ENCODE results near the gene GORASP1.

GORASP1 gene

DNA sequence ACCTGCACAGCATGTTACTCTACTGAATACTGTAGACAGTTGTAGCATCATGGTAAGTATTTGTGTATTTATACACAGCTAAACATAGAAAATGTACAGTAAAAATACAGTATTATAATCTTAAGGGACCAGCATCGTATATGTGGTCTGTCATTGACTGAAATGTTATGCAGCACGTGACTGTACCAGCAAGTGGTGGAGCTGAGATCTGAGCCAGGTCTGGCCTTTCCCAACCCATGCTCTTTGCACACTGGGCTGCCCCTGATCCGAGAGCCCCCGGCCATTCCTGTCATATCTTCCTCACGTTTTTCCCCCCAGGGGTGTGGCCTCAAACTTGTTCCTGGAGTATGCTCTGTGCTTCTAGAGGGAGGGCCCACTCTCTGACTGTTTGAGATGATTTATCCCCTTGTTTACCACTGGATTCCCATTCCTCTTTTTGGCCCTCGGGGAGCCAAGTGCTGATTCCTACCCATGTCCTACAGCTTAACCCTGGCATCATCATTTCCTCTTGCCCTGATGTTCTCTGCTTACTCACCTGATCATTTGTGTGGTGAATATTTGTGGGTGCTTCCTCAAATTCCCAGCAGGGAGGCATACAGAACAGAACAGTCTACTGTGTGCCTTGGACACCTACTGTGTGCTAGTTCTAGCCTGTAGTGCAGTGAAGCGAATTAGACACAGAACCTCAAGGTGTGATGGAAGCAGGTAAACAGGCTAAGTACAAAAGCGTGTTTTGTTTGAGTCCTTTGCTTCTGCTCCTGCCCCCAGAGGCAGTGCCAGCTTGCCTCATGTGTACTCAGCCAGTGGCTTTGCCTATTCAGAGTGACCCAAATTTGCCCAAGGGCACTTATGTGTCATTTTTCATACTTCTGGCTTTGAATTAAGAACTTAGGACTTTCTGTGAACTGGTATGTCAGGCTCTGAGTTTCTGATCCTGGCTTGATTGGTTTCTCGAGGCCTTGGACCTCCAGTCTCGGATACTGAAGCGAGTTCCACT is 25.0 kb upstream of the GORASP1 start:
- Histone ChIP-seq H3K4me1 (ENCODE audit: control insufficient read depth, insufficient read depth, low read length) (no peaks in the 10 kb centered on the region), H3K36me3 (ENCODE audit: control insufficient read depth in 2 of 2, insufficient read depth in 2 of 2, low read length in 2 of 2) (peaks cover 0 to 2% of the 10 kb centered on the region in 2 donors), H3K4me3 (ENCODE audit: low read length in 2 of 2) (no peak overlapping the region), H3K9me3 (ENCODE audit: control insufficient read depth in 2 of 2, low read length in 2 of 2) (no peaks in the 10 kb centered on the region), H3K27ac (ENCODE audit: low read length) (no peak overlapping the region), H3K9ac (ENCODE audit: low read length in 2 of 2) (no peak overlapping the region), H3K27me3 (ENCODE audit: control insufficient read depth in 1 of 2, insufficient read depth in 2 of 2, low read length in 2 of 2) (no peaks in the 10 kb centered on the region)

DNA sequence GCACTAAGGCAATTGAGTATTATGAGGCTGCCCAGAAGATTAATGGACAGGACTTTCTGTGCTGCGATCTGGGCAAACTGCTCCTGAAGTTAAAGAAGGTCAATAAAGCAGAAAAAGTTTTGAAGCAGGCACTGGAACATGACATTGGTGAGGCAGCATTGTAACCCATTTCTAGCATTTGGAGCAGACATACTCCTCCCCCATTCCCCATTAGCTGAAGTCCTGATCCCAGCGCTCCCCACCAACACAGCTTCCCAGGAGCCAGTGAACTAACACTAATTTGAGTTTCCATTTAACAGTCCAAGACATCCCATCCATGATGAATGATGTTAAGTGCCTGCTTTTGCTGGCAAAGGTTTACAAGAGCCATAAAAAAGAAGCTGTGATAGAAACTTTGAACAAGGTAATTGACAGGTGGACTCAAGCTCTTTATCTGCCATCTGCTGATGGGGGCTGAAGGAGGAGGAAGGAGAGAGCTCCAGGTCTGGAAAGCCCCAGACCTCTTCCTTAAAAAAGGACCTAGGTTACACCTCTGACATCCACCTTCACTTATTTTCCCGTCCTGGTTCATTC is 23.4 kb upstream of the GORASP1 start:
- no peaks in the 10 kb centered on the region for H3K9me3 ChIP-seq (ENCODE audit: control insufficient read depth in 2 of 2, low read length in 2 of 2)
- H3K27ac ChIP-seq (ENCODE audit: low read length): no peak overlapping the region
- H3K4me3 ChIP-seq (ENCODE audit: low read length in 2 of 2): no peak overlapping the region
- no peaks in the 10 kb centered on the region for H3K27me3 ChIP-seq (ENCODE audit: control insufficient read depth in 1 of 2, insufficient read depth in 2 of 2, low read length in 2 of 2)
- H3K4me1 ChIP-seq (ENCODE audit: control insufficient read depth, insufficient read depth, low read length): peaks cover 4% of the 10 kb centered on the region
- no peaks in the 10 kb centered on the region for H3K36me3 ChIP-seq (ENCODE audit: control insufficient read depth in 2 of 2, insufficient read depth in 2 of 2, low read length in 2 of 2)
- H3K9ac ChIP-seq (ENCODE audit: low read length in 2 of 2): no peak overlapping the region

- H3K27ac ChIP-seq (ENCODE audit: low read length): no peak overlapping the region
- H3K4me3 ChIP-seq (ENCODE audit: low read length in 2 of 2): no peak overlapping the region
- H3K4me1 ChIP-seq (ENCODE audit: control insufficient read depth, insufficient read depth, low read length): peaks cover 11% of the 10 kb centered on the region
- H3K27me3 ChIP-seq (ENCODE audit: control insufficient read depth in 1 of 2, insufficient read depth in 2 of 2, low read length in 2 of 2): no peaks in the 10 kb centered on the region
- no peak overlapping the region for H3K9ac ChIP-seq (ENCODE audit: low read length in 2 of 2)
- no peaks in the 10 kb centered on the region for H3K9me3 ChIP-seq (ENCODE audit: control insufficient read depth in 2 of 2, low read length in 2 of 2)
- no peaks in the 10 kb centered on the region for H3K36me3 ChIP-seq (ENCODE audit: control insufficient read depth in 2 of 2, insufficient read depth in 2 of 2, low read length in 2 of 2)
These were observed 22.6 kb upstream of the GORASP1 start for GRCh38 chr3:39130026-39130425.

DNA sequence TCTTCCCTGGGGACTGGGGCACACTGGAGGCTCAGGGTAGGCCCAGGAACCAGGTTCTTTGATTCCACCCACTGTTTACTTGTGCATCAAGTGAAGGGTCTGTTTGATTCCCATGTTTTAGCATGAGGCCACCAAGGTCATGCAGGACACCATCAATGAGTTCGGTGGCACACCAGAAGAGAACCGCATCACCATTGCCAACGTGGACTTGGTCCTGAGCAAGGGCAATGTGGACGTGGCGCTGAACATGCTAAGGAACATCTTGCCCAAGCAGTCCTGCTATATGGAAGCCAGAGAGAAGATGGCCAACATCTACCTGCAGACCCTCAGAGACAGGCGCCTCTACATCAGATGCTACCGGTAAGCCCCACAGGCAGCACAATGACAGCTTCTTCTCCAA is 21.5 kb upstream of the GORASP1 start:
- Histone ChIP-seq H3K9ac (ENCODE audit: low read length in 2 of 2) (no peak overlapping the region), H3K4me1 (ENCODE audit: control insufficient read depth, insufficient read depth, low read length) (peaks cover 12% of the 10 kb centered on the region), H3K27me3 (ENCODE audit: control insufficient read depth in 1 of 2, insufficient read depth in 2 of 2, low read length in 2 of 2) (no peaks in the 10 kb centered on the region), H3K4me3 (ENCODE audit: low read length in 2 of 2) (no peak overlapping the region), H3K9me3 (ENCODE audit: control insufficient read depth in 2 of 2, low read length in 2 of 2) (no peaks in the 10 kb centered on the region), H3K36me3 (ENCODE audit: control insufficient read depth in 2 of 2, insufficient read depth in 2 of 2, low read length in 2 of 2) (no peaks in the 10 kb centered on the region), H3K27ac (ENCODE audit: low read length) (no peak overlapping the region)

GRCh38 chr3:39127908-39128304 is 20.5 kb upstream of the GORASP1 start:
- peaks cover 12% of the 10 kb centered on the region for H3K4me1 ChIP-seq (ENCODE audit: control insufficient read depth, insufficient read depth, low read length)
- no peaks in the 10 kb centered on the region for H3K36me3 ChIP-seq (ENCODE audit: control insufficient read depth in 2 of 2, insufficient read depth in 2 of 2, low read length in 2 of 2)
- H3K27me3 ChIP-seq (ENCODE audit: control insufficient read depth in 1 of 2, insufficient read depth in 2 of 2, low read length in 2 of 2): no peaks in the 10 kb centered on the region
- no peak overlapping the region for H3K27ac ChIP-seq (ENCODE audit: low read length)
- no peak overlapping the region for H3K9ac ChIP-seq (ENCODE audit: low read length in 2 of 2)
- H3K9me3 ChIP-seq (ENCODE audit: control insufficient read depth in 2 of 2, low read length in 2 of 2): no peaks in the 10 kb centered on the region
- no peak overlapping the region for H3K4me3 ChIP-seq (ENCODE audit: low read length in 2 of 2)

DNA sequence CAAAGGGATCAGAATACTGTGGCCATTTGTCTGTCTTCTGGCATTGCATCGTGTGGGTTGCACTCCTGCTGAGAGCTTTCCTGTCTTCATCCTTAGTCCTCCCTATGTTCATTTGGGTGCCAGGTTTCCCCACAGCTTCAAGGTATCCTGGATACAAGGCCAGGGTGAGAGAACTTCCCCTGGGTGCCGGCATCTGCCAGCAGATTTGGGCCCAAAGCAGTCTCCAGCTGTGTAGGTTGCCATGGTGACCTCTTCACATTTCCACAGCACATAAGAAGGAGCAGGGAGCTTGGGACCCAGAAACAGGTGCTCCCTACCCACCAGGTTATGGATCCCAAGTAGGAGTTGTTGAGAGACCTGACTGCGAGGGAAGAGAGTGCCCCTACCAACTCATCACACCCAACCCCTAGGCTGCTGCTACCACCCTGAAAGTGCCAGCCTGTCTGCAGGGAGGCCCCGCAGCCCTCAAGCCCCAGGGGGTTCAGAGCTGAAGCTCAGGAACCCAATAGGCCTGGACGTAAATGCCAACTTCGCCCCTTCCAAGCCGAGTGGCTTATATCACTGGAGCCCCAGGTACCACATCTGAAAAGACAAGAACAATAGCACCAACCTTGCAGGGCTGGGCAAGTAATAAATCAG is 20.0 kb upstream of the GORASP1 start:
- Histone ChIP-seq H3K27me3 (ENCODE audit: control insufficient read depth in 1 of 2, insufficient read depth in 2 of 2, low read length in 2 of 2) (no peaks in the 10 kb centered on the region), H3K36me3 (ENCODE audit: control insufficient read depth in 2 of 2, insufficient read depth in 2 of 2, low read length in 2 of 2) (no peaks in the 10 kb centered on the region), H3K4me3 (ENCODE audit: low read length in 2 of 2) (no peak overlapping the region), H3K9me3 (ENCODE audit: control insufficient read depth in 2 of 2, low read length in 2 of 2) (no peaks in the 10 kb centered on the region), H3K4me1 (ENCODE audit: control insufficient read depth, insufficient read depth, low read length) (peaks cover 12% of the 10 kb centered on the region), H3K27ac (ENCODE audit: low read length) (no peak overlapping the region), H3K9ac (ENCODE audit: low read length in 2 of 2) (no peak overlapping the region)

DNA sequence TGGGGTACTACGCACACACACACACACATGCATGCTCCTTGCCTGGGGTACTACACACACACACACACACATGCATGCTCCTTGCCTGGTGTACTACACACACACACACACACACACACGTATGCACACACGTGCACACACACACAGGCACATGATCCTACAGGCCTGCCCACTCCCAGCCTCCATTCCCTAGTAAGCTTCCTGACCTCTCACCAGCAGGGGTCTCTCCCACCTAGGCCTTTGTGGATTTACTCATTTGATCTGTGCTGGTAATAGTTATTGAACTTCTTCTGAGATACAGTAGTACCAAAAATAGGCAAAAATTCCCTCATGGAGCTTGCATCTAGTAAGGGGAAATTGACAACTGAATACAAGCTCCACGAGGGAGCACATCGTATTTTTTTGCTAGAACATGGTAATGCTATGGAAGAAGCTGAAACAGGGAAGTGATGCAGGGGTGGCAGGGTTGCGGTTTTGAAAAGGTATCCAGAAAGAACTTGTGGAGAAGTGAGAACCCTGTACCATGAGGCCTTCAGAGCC is 19.2 kb upstream of the GORASP1 start:
- Histone ChIP-seq H3K27me3 (ENCODE audit: control insufficient read depth in 1 of 2, insufficient read depth in 2 of 2, low read length in 2 of 2) (no peaks in the 10 kb centered on the region), H3K4me3 (ENCODE audit: low read length in 2 of 2) (no peak overlapping the region), H3K27ac (ENCODE audit: low read length) (no peak overlapping the region), H3K9ac (ENCODE audit: low read length in 2 of 2) (no peak overlapping the region), H3K36me3 (ENCODE audit: control insufficient read depth in 2 of 2, insufficient read depth in 2 of 2, low read length in 2 of 2) (no peaks in the 10 kb centered on the region), H3K9me3 (ENCODE audit: control insufficient read depth in 2 of 2, low read length in 2 of 2) (no peaks in the 10 kb centered on the region), H3K4me1 (ENCODE audit: control insufficient read depth, insufficient read depth, low read length) (peaks cover 12% of the 10 kb centered on the region)

GRCh38 chr3:39125841-39126500 is 18.5 kb upstream of the GORASP1 start:
- Histone ChIP-seq H3K4me3 (ENCODE audit: low read length in 2 of 2) (no peak overlapping the region), H3K27me3 (ENCODE audit: control insufficient read depth in 1 of 2, insufficient read depth in 2 of 2, low read length in 2 of 2) (no peaks in the 10 kb centered on the region), H3K4me1 (ENCODE audit: control insufficient read depth, insufficient read depth, low read length) (peaks cover 12% of the 10 kb centered on the region), H3K9me3 (ENCODE audit: control insufficient read depth in 2 of 2, low read length in 2 of 2) (no peaks in the 10 kb centered on the region), H3K27ac (ENCODE audit: low read length) (no peak overlapping the region), H3K9ac (ENCODE audit: low read length in 2 of 2) (no peak overlapping the region), H3K36me3 (ENCODE audit: control insufficient read depth in 2 of 2, insufficient read depth in 2 of 2, low read length in 2 of 2) (no peaks in the 10 kb centered on the region)

DNA sequence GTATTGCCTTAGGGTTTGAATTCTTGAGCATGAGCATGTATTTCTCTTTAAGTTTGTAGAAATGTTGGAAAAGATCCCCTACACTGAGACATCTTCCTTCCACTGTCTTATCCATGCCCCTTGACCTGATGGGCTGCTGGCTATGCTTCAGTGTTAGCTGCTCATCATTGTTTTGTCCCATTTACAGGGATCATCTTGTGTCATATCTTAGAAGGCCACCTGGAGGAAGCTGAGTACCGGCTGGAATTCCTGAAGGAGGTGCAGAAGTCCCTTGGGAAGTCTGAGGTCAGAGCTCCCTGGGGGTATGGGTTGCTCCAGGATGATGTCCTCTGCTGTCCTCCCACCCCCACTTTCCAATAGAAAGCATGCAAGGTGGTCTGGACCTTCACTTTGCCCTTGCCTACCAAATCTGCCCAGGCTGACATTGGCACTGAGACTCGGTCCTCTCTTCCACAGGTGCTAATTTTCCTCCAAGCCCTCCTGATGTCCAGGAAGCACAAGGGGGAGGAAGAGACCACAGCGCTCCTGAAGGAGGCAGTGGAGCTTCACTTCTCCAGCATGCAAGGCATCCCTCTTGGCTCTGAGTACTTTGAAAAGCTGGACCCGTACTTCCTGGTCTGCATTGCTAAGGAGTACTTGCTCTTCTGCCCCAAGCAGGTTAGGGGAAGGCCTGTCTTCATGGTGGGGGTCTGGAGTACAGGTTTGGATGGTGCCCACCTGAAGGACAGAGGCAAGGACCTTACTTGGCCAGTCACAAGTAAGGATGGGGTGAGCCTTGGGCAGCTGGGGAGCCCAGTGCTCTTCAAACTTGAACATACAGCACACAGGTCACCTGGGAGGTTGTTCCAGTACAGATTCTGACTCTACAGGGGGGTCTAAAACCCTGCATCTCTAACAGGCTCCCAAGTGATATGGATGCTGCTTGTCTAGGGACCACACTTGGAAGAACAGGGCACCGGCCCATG is 17.7 kb upstream of the GORASP1 start:
- no peak overlapping the region for H3K9ac ChIP-seq (ENCODE audit: low read length in 2 of 2)
- H3K4me1 ChIP-seq (ENCODE audit: control insufficient read depth, insufficient read depth, low read length): peaks cover 12% of the 10 kb centered on the region
- H3K27ac ChIP-seq (ENCODE audit: low read length): no peak overlapping the region
- H3K27me3 ChIP-seq (ENCODE audit: control insufficient read depth in 1 of 2, insufficient read depth in 2 of 2, low read length in 2 of 2): no peaks in the 10 kb centered on the region
- H3K9me3 ChIP-seq (ENCODE audit: control insufficient read depth in 2 of 2, low read length in 2 of 2): no peaks in the 10 kb centered on the region
- no peaks in the 10 kb centered on the region for H3K36me3 ChIP-seq (ENCODE audit: control insufficient read depth in 2 of 2, insufficient read depth in 2 of 2, low read length in 2 of 2)
- no peak overlapping the region for H3K4me3 ChIP-seq (ENCODE audit: low read length in 2 of 2)

Data from stomach smooth muscle (tissue), 2 donors.